ENCODE measurements around the gene SREK1. TPM values are rescaled to one million over a fixed set of nuclear protein-coding genes. Genes with fewer than 3 reads are reported as not detected.

Gene SREK1
- total and polyA plus RNA-seq, 2 donors (not counting 3 experiments of a cell fraction or from before 2014, with no cell fraction given), result 27.4 to 78.6 TPM

- BruUV-seq (replicated peaks), result no TSS peak
- Histone ChIP-seq H3K27me3 (ENCODE audit: control insufficient read depth in 2 of 2, insufficient read depth in 2 of 2, low read length in 2 of 2) (no peaks in the 10 kb centered on the region), H3K4me3 (replicated peaks in 1 of 3; ENCODE audit: insufficient read depth in 1 of 3, low read depth in 1 of 3, low read length in 3 of 3) (no peak overlapping the region), H3K9me3 (replicated peaks; ENCODE audit: control insufficient read depth, insufficient read depth, low read length) (no peaks in the 10 kb centered on the region), H3K27ac (ENCODE audit: insufficient read depth, low read depth, low read length) (no peak overlapping the region), H3K4me1 (ENCODE audit: control insufficient read depth, extremely low read depth, insufficient read depth, low read length) (no peaks in the 10 kb centered on the region), H3K36me3 (ENCODE audit: control insufficient read depth in 2 of 2, extremely low read depth in 1 of 2, insufficient read depth in 2 of 2, low read length in 2 of 2) (peaks cover 0 to 4% of the 10 kb centered on the region in 2 experiments), H2AFZ (ENCODE audit: low read depth, low read length) (no peak overlapping the region), H3K4me2 (ENCODE audit: insufficient read depth, low read length) (no peak overlapping the region), H3K9me1 (replicated peaks; ENCODE audit: control insufficient read depth, extremely low read depth, insufficient read depth, low read length) (no peaks in the 10 kb centered on the region), H3K9ac (replicated peaks; ENCODE audit: extremely low read depth, insufficient read depth, low read length) (no peak overlapping the region), H4K20me1 (replicated peaks; ENCODE audit: control insufficient read depth, extremely low read depth, insufficient read depth, low read length) (no peaks in the 10 kb centered on the region), H3K79me2 (ENCODE audit: control insufficient read depth, insufficient read depth, low read length) (no peaks in the 10 kb centered on the region)
- POLR2A ChIA-PET, result no interaction called here
- no peak for FAIRE-seq
- TF ChIP-seq JUN (IDR thresholded peaks at IDR 0.05; ENCODE audit: borderline replicate concordance, insufficient read depth, insufficient read length, low read depth) (no peak), POLR2AphosphoS5 (IDR thresholded peaks at IDR 0.05; ENCODE audit: insufficient read depth, low read depth, low read length) (no peak), FOS (IDR thresholded peaks at IDR 0.05; ENCODE audit: borderline replicate concordance, insufficient read depth, low read length) (no peak), EZH2 (IDR thresholded peaks at IDR 0.05; ENCODE audit: borderline replicate concordance, low read depth, low read length, severe bottlenecking) (no peak), MAX (IDR thresholded peaks at IDR 0.05; ENCODE audit: insufficient read depth, insufficient read length) (no peak), POLR2A (IDR thresholded peaks at IDR 0.05; ENCODE audit: low read depth, low read length) (no peak), MYC (IDR thresholded peaks at IDR 0.05; ENCODE audit: low read depth, low read length) (no peak), CTCF (IDR thresholded peaks at IDR 0.05; ENCODE audit: extremely low read depth in 1 of 2, insufficient read depth in 1 of 2, low read depth in 1 of 2, low read length in 2 of 2) (no peak), GATA2 (IDR thresholded peaks at IDR 0.05; ENCODE audit: insufficient read depth, insufficient read length, low read depth, low read length) (no peak)
- no peak for DNase-seq (ENCODE audit: low read depth, low spot score)
- dilution Hi-C loops (cut with MboI; ENCODE audit: extremely low pct_ligation_motif_present, low sequenced_read_pairs), result no loop called here
- CTCF ChIA-PET, result interaction anchor here (1.2 kb wide), 1 partner anchor 15 kb away, joined by 3 read pairs; no protein-coding TSS in a partner anchor
- intact Hi-C loops (cut with micrococcal nuclease), result loop anchor here (5.0 kb wide), 1 partner anchor 1399 kb away; no protein-coding TSS in a partner anchor
Observed at GRCh38 chr5:66186108-66186507, 42.0 kb downstream of the SREK1 start.
